GM12864 (cell line): ENCODE data around the gene ITSN2.

Experiments used
- DNase-seq: peaks from one replicate; pipeline ENCODE4 v3.0.0-alpha.2; 2011; ENCODE audit warnings: low read depth
- H3K4me3 ChIP-seq: 2 replicates; pipeline ENCODE4 v1.5.1; 2011; ENCODE audit warnings: mild to moderate bottlenecking, low read depth, low read length, control low read depth
- CTCF ChIP-seq: IDR thresholded peaks from 2 replicates; pipeline ENCODE4 v1.5.1; 2011; ENCODE audit warnings: low read depth, mild to moderate bottlenecking, moderate library complexity, low read length, control low read depth, inconsistent platforms; ENCODE audit errors: missing control alignments

ITSN2 gene

GRCh38 chr2:24190503-24190902 is 169.8 kb downstream of the ITSN2 start:
- no peak for DNase-seq
- TF ChIP-seq CTCF = no peak
- H3K4me3 ChIP-seq = no peak overlapping the region

DNA sequence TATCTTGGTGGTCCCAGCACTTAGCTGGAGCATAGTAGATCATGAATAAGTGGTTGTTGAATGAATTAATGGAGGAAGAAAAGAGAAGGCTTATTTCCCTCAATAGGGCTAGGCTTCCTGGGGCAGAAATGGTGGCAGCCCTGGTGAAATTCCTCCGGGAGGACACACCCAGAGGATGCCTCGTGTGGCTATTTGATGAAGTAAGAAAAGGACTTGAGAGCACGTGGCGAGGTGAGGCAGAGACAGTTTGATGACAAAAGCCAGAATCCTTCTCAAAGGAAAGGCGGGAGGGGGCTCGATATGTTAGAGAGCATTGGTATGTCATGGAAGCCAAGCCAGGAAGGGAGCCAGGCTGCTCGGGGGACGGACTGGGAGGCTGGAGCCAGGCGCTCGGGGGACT is 170.8 kb downstream of the ITSN2 start:
- DNase-seq = no peak
- no peak for TF ChIP-seq CTCF

GRCh38 chr2:24183366-24184069 is 176.8 kb downstream of the ITSN2 start:
- no peak overlapping the region for H3K4me3 ChIP-seq
- DNase-seq = no peak
- TF ChIP-seq CTCF = no peak

More for the DNA sequence above, 170.8 kb downstream of the ITSN2 start:
- H3K4me3 ChIP-seq = no peak overlapping the region

DNA sequence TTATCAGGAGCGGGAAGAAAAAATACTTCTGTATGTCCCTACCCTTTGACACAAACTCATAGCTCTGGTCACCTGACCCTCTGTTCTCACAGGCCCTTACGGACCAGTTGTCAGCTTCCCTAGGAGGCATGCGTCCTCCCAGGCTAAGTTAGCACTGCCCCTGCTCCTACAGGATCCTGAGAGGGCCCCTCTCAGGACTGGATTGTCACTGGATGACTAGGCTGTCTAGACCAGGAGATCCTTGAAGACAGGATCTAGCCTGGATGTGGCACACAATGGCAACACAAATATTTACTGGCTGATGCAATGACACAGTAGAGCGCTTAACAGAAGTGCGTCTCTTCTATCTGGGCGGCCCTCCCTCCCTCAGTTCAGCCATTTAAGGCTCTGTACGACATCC is 177.8 kb downstream of the ITSN2 start:
- H3K4me3 ChIP-seq = no peak overlapping the region
- no peak for TF ChIP-seq CTCF
- DNase-seq = no peak

DNA sequence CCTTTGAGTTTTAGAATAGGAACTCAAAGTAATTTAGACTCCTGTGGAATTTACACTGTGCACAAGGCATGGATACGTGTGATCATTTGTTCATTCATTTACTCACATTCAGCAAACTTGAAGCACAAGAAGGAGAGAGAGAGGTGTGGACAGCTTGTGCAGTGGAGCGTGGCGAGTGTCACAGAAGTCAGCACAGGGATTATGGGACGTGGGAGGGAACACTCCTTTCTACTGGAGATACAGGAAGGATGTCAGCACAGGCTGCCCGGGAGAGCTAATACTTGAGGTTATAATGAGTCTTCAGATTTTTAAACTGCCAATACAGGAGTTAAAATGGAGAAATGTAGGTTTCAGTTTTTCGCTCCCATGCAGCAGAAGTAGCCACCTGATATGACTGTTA is 178.5 kb downstream of the ITSN2 start:
- TF ChIP-seq CTCF = no peak
- no peak for DNase-seq
- H3K4me3 ChIP-seq = no peak overlapping the region

GRCh38 chr2:24179683-24180082 is 180.7 kb downstream of the ITSN2 start:
- H3K4me3 ChIP-seq = no peak overlapping the region
- no peak for DNase-seq
- TF ChIP-seq CTCF = no peak

GRCh38 chr2:24176326-24176725 is 184.0 kb downstream of the ITSN2 start:
- no peak for TF ChIP-seq CTCF
- H3K4me3 ChIP-seq = no peak overlapping the region
- no peak for DNase-seq
